ENCODE data around the gene SHROOM4.

DNA sequence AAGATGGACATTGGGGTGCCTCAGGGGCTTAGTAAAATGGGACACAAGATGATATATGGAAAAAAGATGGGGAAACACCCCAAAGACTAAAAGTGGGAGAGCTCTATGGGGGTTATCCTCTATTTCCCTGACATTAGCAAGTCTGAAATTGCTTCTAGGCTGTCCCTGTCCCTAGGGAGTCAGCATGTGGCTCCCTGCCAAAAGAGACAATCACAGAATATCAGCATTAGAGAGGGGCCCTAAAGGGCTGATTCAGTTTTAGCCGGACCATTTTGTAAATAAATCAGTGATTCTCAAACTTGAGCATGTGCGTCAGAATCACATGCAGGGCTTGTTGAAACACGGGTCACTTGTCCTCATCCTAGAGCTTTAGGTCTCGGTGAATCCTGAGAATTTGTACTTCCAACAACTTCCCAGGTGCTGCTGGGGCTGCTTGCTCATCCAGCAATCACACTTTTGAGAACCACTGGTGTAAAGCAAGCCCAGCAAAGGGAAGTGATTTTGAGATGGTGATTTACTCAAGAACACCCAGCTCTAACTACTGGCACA lies 178.1 kb downstream of the SHROOM4 start:
- TF ChIP-seq CTCF (conservative IDR thresholded peaks at IDR 0.05; ENCODE audit: low read length) = no peak
- no peak for TF ChIP-seq EZH2phosphoT487 (IDR thresholded peaks at IDR 0.05; ENCODE audit: borderline replicate concordance, low read depth, low read length)
